ENCODE data around the gene TGFBR3.

Gene TGFBR3

DNA sequence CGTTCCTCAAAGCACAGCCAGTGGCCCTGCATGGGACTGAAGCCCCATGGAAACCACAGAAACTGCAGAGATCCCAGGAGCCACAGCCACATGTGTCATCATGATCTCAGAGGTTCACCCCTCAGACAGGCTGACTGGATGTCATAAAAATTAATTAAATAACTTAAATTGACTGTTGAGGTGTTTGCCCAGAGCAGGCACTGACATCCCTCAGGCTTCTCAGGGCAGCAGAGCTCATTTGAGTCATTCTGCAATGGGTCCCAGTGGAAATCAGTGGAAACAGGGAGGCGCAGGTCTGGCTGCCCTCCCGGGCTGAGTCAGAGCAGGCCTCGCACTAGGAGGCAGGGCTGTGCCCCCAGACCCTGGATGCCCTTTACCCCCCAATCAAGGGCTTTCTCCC, 250.2 kb downstream of the TGFBR3 start:
- DNase-seq (ENCODE audit: low spot score), result no peak

DNA sequence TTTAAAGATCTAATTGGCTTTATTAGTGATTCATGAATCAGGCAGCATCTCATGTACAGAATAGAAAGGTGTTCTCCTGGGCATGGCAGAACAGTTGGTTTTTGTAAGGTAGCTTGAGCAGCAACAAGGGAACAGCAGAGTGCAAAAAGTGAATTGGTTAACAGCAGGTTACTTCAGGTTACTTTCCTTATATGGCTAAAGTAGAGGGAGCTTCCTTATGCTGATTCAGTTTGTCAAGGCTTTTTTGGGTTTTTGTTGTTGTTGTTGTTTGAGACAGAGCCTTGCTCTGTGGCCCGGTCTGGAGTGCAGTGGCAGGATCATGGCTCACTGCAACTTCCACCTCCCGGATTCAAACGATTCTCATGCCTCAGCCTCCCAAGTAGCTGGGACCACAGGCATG, 252.5 kb downstream of the TGFBR3 start:
- DNase-seq (ENCODE audit: low spot score), result no peak

DNA sequence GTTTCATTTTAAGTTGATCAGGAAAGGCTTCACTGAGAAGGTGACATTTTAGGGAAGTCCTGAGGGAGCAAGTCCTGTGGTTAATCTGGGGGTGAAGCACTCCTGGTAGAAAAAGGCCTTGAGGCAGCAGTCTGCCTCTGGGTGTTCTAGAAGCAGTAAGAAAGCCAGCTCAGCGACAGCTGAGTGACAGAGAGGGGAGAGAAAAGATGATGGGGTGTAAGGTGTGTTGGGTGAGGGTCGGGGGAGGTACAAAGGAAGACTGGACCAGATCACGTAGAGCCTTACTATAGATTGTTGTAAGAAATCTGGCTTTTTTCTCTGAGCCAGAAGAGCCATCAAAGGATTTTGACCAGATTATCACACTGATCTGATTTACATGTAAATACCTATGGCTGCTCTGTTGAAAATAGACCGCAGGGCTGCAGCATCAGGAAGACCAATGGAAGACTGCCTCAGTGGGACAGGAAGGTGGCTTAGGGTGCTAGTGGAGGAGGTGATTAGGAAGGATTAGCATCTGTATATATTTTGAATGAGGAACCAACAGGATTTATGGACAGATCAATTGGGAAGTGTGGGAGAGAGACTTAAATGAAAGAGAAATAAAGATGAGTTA, 254.1 kb downstream of the TGFBR3 start:
- no peak for DNase-seq (ENCODE audit: low spot score)

DNA sequence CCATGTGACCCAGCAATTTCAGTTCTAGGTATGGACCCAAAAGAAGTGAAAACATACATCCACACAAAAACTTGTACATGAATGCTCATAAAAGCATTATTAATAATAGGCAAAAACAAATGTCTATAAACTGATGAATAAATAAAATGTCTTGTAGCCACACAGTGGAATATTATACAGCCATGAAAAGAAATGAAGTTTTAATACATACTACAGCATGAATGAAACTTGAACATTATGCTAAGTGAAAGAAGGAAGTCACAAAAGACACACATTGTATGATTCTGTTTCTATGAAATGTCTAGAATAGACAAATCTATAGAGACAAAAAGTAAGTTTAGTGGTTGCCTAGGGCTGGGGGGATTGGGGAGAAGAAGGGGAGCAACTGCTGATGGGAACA, 255.1 kb downstream of the TGFBR3 start:
- DNase-seq (ENCODE audit: low spot score), result no peak

All from NAMALWA (cell line).